ENCODE data around the gene ARL3. TPM values are rescaled to one million over a fixed set of nuclear protein-coding genes. Genes with fewer than 3 reads are reported as not detected.

The ARL3 gene
- total and polyA plus RNA-seq, 4 experiments from 2014 or later, result 3.7 to 7.3 (median 4.9) TPM

Other genes with a start within 250 kb of the ARL3 start
- 10 to 100 TPM; 54.9 to 60.0 TPM for gene ACTR1A, start 211.7 kb downstream of the ARL3 start, total RNA-seq
- gene ACTR1A, start 211.7 kb downstream of the ARL3 start, polyA plus RNA-seq, result 10 to 100 TPM; 69.9 to 72.3 TPM
- gene SUFU, start 210.4 kb downstream of the ARL3 start, total RNA-seq, result 10 to 100 TPM; 20.5 to 22.0 TPM
- gene SUFU, start 210.4 kb downstream of the ARL3 start, polyA plus RNA-seq, result 10 to 100 TPM in 1 of 2 donors, 1 to 10 TPM in 1; 2.0 to 12.6 TPM
- 10 to 100 TPM; 68.4 to 71.6 TPM for gene TRIM8, start 69.9 kb downstream of the ARL3 start, total RNA-seq
- gene TRIM8, start 69.9 kb downstream of the ARL3 start, polyA plus RNA-seq, result 10 to 100 TPM; 33.0 to 56.4 TPM
- 10 to 100 TPM; 20.2 to 21.7 TPM for gene SFXN2, start 239 bp upstream of the ARL3 start, total RNA-seq
- gene SFXN2, start 239 bp upstream of the ARL3 start, polyA plus RNA-seq, result 10 to 100 TPM in 1 of 2 donors, 1 to 10 TPM in 1; 9.5 to 11.4 TPM
- 10 to 100 TPM; 39.3 to 41.1 TPM for gene WBP1L, start 29.6 kb upstream of the ARL3 start, total RNA-seq
- gene WBP1L, start 29.6 kb upstream of the ARL3 start, polyA plus RNA-seq, result 10 to 100 TPM; 25.7 to 34.3 TPM
- gene CYP17A1, start 123.0 kb upstream of the ARL3 start, total RNA-seq, result not detected
- gene CYP17A1, start 123.0 kb upstream of the ARL3 start, polyA plus RNA-seq, result not detected
- gene BORCS7, start 139.9 kb upstream of the ARL3 start, total RNA-seq, result 10 to 100 TPM; 14.7 to 17.7 TPM
- 10 to 100 TPM; 29.8 to 63.2 TPM for gene BORCS7, start 139.9 kb upstream of the ARL3 start, polyA plus RNA-seq
- 1 to 10 TPM; 2.3 TPM for gene AS3MT, start 155.1 kb upstream of the ARL3 start, total RNA-seq
- gene AS3MT, start 155.1 kb upstream of the ARL3 start, polyA plus RNA-seq, result under 1 TPM in 1 of 2 donors, not detected in 1; 0.14 TPM
- 10 to 100 TPM; 11.9 to 14.4 TPM for gene CNNM2, start 203.9 kb upstream of the ARL3 start, total RNA-seq
- gene CNNM2, start 203.9 kb upstream of the ARL3 start, polyA plus RNA-seq, result 1 to 10 TPM; 3.2 to 4.5 TPM

Data from CD4-positive, alpha-beta memory T cell (primary cell).